GM12891 (cell line): Measurements from ENCODE around the gene DCP2.

Source experiments
- DNase-seq: peaks from one replicate; pipeline ENCODE4 v3.0.0; 2011; ENCODE audit warnings: low spot score; ENCODE audit not compliant: insufficient read length
- FAIRE-seq: peaks from 2 replicates; lab custom pipeline; 2011; peaks lifted over from hg19 to GRCh38; lab: Jason Lieb, UNC
- PAX5 ChIP-seq: IDR thresholded peaks from 2 replicates; pipeline ENCODE4 v1.6.1; 2011; ENCODE audit warnings: low read length, moderate library complexity, mild to moderate bottlenecking; ENCODE audit not compliant: insufficient read depth, severe bottlenecking
- POLR2A ChIP-seq: IDR thresholded peaks from 2 replicates; pipeline ENCODE4 v1.6.1; 2011; ENCODE audit warnings: low read depth, low read length, control low read depth
- POLR2AphosphoS5 ChIP-seq: IDR thresholded peaks from 2 replicates; pipeline ENCODE4 v1.6.1; 2011; ENCODE audit warnings: low read depth, low read length, control low read depth
- POU2F2 ChIP-seq: IDR thresholded peaks from 2 replicates; pipeline ENCODE4 v1.6.1; 2011; ENCODE audit warnings: low read depth, mild to moderate bottlenecking, control low read depth, low read length, moderate library complexity
- SPI1 ChIP-seq: IDR thresholded peaks from 2 replicates; pipeline ENCODE4 v1.6.1; 2011; ENCODE audit warnings: low read depth, low read length, control low read depth
- TAF1 ChIP-seq: IDR thresholded peaks from 2 replicates; pipeline ENCODE4 v1.6.1; 2011; ENCODE audit warnings: low read depth, low read length, control low read depth

DCP2 gene

DNA sequence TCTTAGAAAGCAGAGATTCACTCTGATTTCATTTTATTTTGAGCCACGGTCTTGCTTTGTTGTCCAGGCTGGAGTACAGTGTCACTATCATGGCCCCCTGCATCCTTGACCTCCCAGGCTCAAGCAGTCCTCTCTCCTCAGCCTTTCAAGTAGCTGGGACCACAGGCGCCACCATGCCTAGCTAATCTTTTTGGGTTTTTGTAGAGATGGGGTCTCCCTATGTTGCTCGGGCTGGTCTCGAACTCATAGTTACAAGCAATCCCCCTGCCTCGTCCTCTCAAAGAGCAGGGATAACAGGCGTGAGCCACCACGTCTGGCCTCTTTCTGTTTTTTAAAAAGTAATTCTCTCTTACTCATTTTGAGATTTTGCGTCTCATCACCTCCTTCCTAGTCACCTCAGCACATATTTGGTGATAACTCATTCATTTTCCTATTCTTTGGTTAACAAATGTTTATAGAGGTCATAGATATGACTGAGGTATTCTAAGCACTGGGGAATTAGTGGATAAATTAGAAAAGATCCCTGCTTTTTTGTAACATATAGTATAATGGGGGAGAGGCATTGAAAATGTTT is 10.8 kb upstream of the DCP2 start:
- FAIRE-seq (no peak), DNase-seq (no peak)
- TF ChIP-seq PAX5: no peak
- no peak for TF ChIP-seq POLR2A
- no peak for TF ChIP-seq TAF1
- TF ChIP-seq POU2F2: no peak
- TF ChIP-seq SPI1: no peak
- TF ChIP-seq POLR2AphosphoS5: no peak

DNA sequence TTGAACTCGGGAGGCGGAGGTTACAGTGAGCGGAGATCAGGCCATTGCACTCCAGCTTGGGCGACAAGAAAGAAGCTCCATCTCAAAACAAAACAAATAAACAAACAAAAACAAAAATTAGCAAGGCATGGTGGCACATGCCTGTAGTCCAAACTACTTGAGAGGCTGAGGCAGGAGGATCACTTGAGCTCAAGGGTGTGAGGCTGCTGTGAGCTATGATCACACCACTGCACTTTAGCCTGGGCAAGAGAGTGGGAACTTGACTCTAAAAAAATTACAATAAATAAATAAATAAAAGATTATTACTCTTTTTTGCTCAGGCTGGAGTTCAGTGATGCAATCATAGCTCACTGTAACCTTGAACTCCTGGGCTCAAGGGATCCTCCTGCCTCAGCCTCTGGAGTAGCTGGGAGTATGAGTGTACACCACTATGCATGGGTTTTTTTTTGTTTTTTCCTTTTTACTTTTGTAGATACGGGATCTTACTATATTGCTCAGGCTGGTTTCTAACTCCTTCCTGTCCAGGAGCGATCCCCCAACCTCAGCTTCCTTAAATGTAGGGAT is 9.0 kb upstream of the DCP2 start:
- no peak for DNase-seq
- TF ChIP-seq POLR2AphosphoS5 (no peak), POU2F2 (no peak), TAF1 (no peak), PAX5 (no peak), POLR2A (no peak), SPI1 (no peak)
- FAIRE-seq: no peak

DNA sequence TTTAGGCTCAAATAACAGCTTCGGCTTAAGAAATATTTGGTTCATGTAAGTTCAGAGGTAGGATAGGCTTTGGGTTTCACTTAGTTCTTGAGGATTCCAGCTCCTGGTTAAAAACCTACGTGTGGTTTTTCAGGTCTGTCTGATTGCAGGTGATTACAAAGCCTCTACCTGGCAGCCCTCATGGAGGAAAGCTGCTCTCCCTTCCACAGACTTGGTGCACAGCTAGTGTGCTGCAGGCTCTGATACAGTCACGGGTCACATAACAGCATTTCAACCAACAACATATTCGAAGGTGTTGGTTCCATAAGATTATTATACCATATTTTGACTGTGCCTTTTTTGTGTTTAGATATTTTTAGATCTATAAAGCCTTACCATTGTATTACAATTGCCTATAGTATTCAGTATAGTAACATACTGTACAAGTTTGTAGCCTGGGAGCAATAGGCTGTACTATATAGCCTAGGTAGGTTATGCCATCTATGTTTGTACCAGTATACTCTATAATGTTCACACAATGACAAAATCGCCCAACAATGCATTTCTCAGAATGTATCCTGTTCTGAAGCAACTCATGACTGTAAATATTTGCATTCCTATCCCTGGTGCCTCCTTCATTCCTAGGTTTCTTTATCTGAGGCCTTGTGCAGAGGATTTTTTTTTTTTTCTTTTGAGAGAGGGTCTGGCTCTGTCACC is 8.0 kb upstream of the DCP2 start:
- FAIRE-seq (no peak), DNase-seq (no peak)
- TF ChIP-seq POU2F2 (no peak), PAX5 (no peak), POLR2AphosphoS5 (no peak), POLR2A (no peak), TAF1 (no peak)

DNA sequence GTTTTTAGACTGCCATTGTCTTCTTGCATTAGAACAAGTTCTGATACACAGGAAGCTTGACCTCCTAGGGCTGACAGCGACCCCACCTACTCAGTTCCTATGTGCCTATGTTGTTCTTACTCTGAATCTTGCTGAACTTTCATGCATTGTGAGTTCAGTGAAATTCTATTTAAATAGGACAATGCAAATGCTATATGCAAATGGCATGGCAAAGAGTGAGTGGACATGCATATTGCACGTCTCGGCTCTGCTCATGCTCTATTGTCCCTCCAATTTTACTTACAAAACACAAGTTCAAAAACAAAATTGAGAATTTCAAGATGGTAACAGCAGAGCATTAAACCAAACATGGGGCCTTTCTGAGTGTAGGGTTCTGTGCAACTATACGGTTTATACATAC is 5.3 kb upstream of the DCP2 start:
- FAIRE-seq: peak; percentile 64
- no peak for DNase-seq
- TF ChIP-seq POLR2A (no peak), TAF1 (no peak), POU2F2 (peak; percentile 79), SPI1 (no peak)

DNA sequence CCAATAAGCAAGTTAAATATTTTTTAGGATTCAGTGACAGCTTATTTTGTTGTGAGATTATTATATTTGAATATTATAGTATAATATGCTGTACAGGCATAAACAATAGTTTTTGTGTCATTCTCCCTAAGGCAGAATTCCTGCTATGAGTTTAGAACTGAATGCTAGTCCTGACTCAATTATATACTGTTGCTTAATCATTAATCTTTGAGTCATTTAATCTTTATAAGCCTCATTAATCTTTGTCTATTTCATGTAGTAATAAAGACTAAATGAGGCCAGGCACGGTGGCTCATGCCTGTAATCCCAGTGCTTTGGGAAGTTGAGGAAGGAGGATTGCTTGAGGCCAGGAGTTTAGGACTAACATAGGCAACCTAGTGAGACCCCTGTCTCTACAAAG is 3.6 kb upstream of the DCP2 start:
- TF ChIP-seq POU2F2 (no peak), POLR2AphosphoS5 (no peak), SPI1 (no peak), TAF1 (no peak), POLR2A (no peak), PAX5 (no peak)
- FAIRE-seq (no peak), DNase-seq (no peak)

DNA sequence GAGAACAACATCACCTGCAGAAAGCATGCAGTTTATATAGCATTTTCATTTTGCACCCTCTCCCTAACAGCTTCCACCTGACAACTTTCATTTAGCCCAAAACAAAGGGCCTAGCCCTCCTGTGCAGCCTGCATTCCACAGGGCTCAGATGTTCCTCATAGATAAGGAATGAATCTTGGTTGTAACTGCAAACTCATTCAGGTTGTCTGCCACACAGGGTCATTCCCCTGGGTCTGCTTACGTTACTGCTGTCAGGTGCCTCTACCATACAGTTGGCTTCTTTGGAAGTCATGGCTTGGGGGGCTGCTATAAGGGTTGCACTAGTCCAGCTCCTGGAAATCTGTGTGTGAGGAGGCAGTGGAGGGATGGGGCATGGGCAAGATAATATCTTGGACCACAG is 2.7 kb upstream of the DCP2 start:
- no peak for DNase-seq
- FAIRE-seq: no peak
- TF ChIP-seq POU2F2 (no peak), TAF1 (no peak), SPI1 (no peak), POLR2AphosphoS5 (no peak), POLR2A (no peak), PAX5 (no peak)

DNA sequence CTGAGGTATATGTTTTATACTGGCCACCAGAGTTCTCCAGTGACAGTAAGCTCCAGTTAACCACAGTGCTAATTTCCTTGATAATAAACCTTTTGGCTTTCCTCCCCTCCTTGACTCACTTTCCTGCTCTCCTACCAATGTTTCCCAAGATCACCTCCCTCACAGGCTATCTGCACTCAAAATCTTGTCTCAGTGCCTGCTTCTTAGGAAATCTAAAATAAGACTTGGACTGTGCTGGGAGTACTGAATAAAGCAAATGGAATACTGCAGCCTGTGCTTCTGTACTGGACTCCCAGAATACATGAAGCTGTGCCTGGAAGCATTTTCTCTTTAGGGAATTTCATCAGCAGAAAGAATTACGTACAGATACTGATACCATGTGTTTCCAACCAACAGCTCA is 1.7 kb upstream of the DCP2 start:
- TF ChIP-seq SPI1 (no peak), PAX5 (no peak), POLR2A (no peak), POU2F2 (no peak), POLR2AphosphoS5 (no peak), TAF1 (no peak)
- no peak for FAIRE-seq
- DNase-seq: no peak

DNA sequence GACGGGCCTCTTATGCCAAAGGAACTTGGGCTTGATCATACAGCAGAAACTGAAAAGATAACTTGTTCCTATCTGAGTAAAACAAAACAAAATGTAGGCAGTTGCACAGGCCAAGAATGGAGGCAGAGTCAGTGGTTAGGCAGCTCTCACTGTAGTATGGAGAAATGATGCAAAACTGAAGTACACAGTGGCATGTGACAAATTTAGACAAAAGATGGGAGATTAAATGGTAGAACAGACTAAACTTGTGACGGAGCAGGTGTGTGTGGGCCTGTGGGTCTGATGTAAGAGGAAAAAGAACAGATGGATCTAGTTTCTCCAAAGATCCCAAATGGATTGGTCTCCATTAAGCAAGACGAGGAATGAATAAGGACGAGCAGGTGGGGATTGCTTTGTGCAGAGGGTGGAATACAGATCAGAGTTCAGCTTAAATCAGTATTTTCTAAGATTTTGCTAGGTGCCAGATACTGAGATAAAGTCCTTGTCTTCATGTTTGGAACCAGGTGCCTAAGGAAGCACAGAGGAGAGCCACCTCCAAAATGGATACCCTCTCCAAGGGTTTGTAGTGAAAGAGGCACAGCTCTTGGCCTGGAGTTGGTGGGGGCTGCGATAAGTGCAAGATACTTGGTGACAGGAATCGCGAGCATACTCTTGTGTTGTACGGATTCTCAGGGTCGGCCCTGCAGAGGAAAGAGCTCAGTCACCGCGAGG is 722 bp upstream of the DCP2 start:
- FAIRE-seq: peak; percentile 55
- no peak for DNase-seq
- peak; percentile 3; the same call in 1 of the 2 replicates for TF ChIP-seq POLR2AphosphoS5
- 0 out of 2 replicates have a peak, but pooled peaks have one; percentile 2 for TF ChIP-seq POLR2A
- no peak for TF ChIP-seq SPI1
- TF ChIP-seq POU2F2: peak; percentile 51
- TF ChIP-seq PAX5: no peak
- TF ChIP-seq TAF1: no peak

DNA sequence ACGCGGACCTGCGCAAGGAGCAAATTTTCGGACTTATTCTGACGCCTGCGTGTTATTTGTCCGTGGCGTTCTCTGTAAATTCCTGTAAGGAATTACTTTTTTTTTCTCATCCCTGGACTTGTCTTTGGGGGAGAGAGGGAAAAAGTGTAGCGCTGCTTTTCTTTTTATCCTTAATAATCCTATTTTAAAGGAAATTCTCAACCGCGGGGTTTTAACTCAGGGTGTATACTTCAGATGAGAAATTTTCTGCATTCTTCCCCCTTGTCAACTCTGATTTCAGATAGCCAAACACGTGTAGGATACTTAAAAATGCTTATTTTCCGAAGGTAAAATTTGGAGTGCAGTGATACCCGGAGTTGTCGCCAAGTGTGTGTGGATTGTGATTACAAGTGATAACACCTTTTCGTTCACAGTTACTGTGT is 853 bp downstream of the DCP2 start:
- DNase-seq (no peak), FAIRE-seq (peak; percentile 43)
- TF ChIP-seq SPI1 (no peak), POLR2AphosphoS5 (no peak), POLR2A (no peak), PAX5 (no peak), POU2F2 (no peak)
